Tongue (tissue), 2 donors: ENCODE results near the gene IRX3. TPM values are rescaled to one million over a fixed set of nuclear protein-coding genes. Genes with fewer than 3 reads are reported as not detected.
"Not testable (repeated sequence)": the region's sequence is repeated elsewhere in the genome, so short reads cannot be mapped to it uniquely, and the experiment has no call there.

Source experiments
- DNase-seq: peaks from one replicate; pipeline ENCODE4 v3.0.0-alpha.2; 2015
- total RNA-seq: library from RNA; depleted of rRNA; stranded (reverse); fragments of >200 nt; gene quantifications from one replicate; pipeline ENCODE4 v1.2.3, GENCODE V29; 2014

The IRX3 gene
- total RNA-seq, 1 donor from 2014 or later: 5.1 TPM

GRCh38 chr16:54275956-54276355, 10.6 kb downstream of the IRX3 start:
- no peak for DNase-seq

GRCh38 chr16:54273566-54273965, 13.0 kb downstream of the IRX3 start:
- no peak for DNase-seq

GRCh38 chr16:54270711-54271110, 15.9 kb downstream of the IRX3 start:
- no peak for DNase-seq

GRCh38 chr16:54269461-54269860, 17.1 kb downstream of the IRX3 start:
- no peak for DNase-seq

GRCh38 chr16:54268766-54269165, 17.8 kb downstream of the IRX3 start:
- DNase-seq: no peak

- DNase-seq: no peak
These were observed 18.2 kb downstream of the IRX3 start for GRCh38 chr16:54268340-54268739.

GRCh38 chr16:54266363-54266955, 20.1 kb downstream of the IRX3 start:
- no peak for DNase-seq

GRCh38 chr16:54265575-54266107, 20.9 kb downstream of the IRX3 start:
- DNase-seq: no peak

GRCh38 chr16:54253118-54253517, 33.5 kb downstream of the IRX3 start:
- peak; percentile 28 for DNase-seq

- no peak for DNase-seq
These were observed 37.5 kb downstream of the IRX3 start for GRCh38 chr16:54248863-54249710.

GRCh38 chr16:54247705-54248104, 38.9 kb downstream of the IRX3 start:
- not testable (repeated sequence) for DNase-seq

GRCh38 chr16:54246454-54246821, 40.1 kb downstream of the IRX3 start:
- no peak for DNase-seq

GRCh38 chr16:54245788-54246453, 40.7 kb downstream of the IRX3 start:
- no peak for DNase-seq

GRCh38 chr16:54244061-54244886, 42.3 kb downstream of the IRX3 start:
- no peak for DNase-seq

- DNase-seq: no peak
These were observed 43.4 kb downstream of the IRX3 start for GRCh38 chr16:54243202-54243601.

- DNase-seq: no peak
These were observed 44.4 kb downstream of the IRX3 start for GRCh38 chr16:54242199-54242598.

- DNase-seq: no peak
These were observed 45.1 kb downstream of the IRX3 start for GRCh38 chr16:54241525-54241924.

GRCh38 chr16:54240271-54241129, 46.1 kb downstream of the IRX3 start:
- DNase-seq: peak; percentile 51

GRCh38 chr16:54239456-54239855, 47.1 kb downstream of the IRX3 start:
- peak; percentile 79 for DNase-seq

GRCh38 chr16:54236773-54237172, 49.8 kb downstream of the IRX3 start:
- DNase-seq: no peak

GRCh38 chr16:54233615-54234014, 53.0 kb downstream of the IRX3 start:
- DNase-seq: no peak
